AG04450 (cell line): Measurements from ENCODE around the gene FPGS. TPM values are rescaled to one million over a fixed set of nuclear protein-coding genes. Genes with fewer than 3 reads are reported as not detected.

Experiments used
- CTCF ChIA-PET: fragments of 300-600, 350-600 bp; formaldehyde crosslinking; extraction: SDS; loops from one replicate; lab custom pipeline; 2022; ENCODE audit warnings: antibody characterized with exemption, inconsistent platforms; lab: Charles Lee
- POLR2A ChIA-PET: fragments of 350-600 bp; formaldehyde crosslinking; extraction: SDS; loops from one replicate; lab custom pipeline; 2021; ENCODE audit warnings: antibody characterized with exemption, inconsistent platforms; lab: Yijun Ruan, JAX
- DNase-seq: peaks from one replicate; pipeline ENCODE4 v3.0.0-alpha.2; 2011; ENCODE audit warnings: low read depth, low spot score
- H3K27ac ChIP-seq: one replicate; pipeline ENCODE4 v1.5.1; 2012; ENCODE audit warnings: low read depth, low read length, control low read depth
- H3K27me3 ChIP-seq: one replicate; pipeline ENCODE4 v1.6.0; 2012; ENCODE audit warnings: low read length; ENCODE audit not compliant: control insufficient read depth, insufficient read depth
- H3K4me3 ChIP-seq: 2 replicates; pipeline ENCODE4 v1.5.1; 2011; ENCODE audit warnings: mild to moderate bottlenecking, low read depth, low read length, control low read depth
- H3K9me3 ChIP-seq: 2 replicates; pipeline ENCODE4 v1.5.1; 2012; ENCODE audit warnings: low read length; ENCODE audit not compliant: control insufficient read depth, insufficient read depth
- polyA plus RNA-seq: library from polyadenylated mRNA; depleted of rRNA; stranded (reverse); fragments of >200 nt; gene quantifications from 2 replicates; pipeline ENCODE4 v1.2.3, GENCODE V29; 2011
- TF ChIP-seq, protein P1 (sequence below): IDR thresholded peaks from 2 replicates; pipeline ENCODE4 v1.5.1; 2011; ENCODE audit warnings: low read depth, low read length, control low read depth, inconsistent platforms

Gene FPGS
- polyA plus RNA-seq, 1 experiment = 24.8 TPM

DNA sequence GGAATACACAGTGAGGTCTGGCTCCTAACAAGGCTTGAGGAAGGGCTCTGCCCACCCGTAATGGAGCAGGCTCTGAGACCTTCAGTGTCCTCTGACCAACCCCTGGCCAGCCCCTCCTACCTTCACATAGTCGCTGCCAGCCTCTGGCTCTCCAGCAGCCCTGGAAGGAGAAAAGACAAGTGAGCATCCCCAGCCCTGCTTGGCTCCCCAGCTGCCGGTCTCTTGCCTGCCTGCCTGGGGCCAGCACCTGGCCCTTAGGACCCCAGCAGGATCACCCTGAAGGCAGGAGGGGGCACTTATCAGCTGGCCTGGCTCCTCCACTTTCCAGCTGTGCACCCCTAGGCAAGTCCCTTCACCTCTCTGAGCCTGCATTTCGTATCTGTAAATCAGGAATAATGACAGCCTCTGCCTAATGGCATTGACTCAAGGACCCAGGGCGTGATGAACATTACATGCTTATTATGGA, 41.2 kb upstream of the FPGS start:
- no peak for DNase-seq
- no peak overlapping the region for H3K4me3 ChIP-seq
- peaks cover 27% of the 10 kb centered on the region for H3K27me3 ChIP-seq
- CTCF ChIA-PET = interaction anchor here (1.2 kb wide), 1 partner anchor 27 kb away, joined by 5 read pairs; the partner anchor contains the start of gene TOR2A
- TF ChIP-seq, protein P1, sequence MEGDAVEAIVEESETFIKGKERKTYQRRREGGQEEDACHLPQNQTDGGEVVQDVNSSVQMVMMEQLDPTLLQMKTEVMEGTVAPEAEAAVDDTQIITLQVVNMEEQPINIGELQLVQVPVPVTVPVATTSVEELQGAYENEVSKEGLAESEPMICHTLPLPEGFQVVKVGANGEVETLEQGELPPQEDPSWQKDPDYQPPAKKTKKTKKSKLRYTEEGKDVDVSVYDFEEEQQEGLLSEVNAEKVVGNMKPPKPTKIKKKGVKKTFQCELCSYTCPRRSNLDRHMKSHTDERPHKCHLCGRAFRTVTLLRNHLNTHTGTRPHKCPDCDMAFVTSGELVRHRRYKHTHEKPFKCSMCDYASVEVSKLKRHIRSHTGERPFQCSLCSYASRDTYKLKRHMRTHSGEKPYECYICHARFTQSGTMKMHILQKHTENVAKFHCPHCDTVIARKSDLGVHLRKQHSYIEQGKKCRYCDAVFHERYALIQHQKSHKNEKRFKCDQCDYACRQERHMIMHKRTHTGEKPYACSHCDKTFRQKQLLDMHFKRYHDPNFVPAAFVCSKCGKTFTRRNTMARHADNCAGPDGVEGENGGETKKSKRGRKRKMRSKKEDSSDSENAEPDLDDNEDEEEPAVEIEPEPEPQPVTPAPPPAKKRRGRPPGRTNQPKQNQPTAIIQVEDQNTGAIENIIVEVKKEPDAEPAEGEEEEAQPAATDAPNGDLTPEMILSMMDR = no peak
- POLR2A ChIA-PET = no interaction called here
- no peak overlapping the region for H3K27ac ChIP-seq
- H3K9me3 ChIP-seq = no peaks in the 10 kb centered on the region

DNA sequence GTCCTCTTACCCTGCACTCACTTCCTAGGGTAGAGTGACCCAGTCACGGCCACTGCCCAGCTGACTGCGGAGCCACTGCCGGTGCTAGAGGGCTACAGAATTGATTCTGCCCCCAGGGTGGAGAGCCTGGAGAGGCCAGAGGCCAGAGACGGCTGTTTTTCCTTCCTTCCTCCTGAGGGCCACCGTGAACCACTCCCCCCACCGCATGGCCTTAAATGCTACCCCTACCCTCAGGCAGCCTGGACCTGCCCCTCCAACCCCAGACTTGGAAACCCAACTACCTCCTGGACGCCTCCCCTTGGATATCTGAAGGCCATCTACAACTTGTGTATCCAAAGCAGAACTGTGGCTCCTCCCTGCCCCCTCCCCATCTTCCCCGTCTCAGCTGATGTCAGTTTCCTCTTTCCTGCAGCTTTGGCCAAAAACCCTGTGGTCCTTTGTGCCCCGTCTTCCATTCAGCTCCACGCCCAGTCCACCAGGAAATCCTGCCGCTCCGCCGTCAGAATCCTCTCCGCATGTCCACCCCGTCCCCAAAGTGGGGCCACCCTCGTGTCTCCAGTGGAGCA, 40.5 kb upstream of the FPGS start:
- H3K27me3 ChIP-seq = peaks cover 24% of the 10 kb centered on the region
- ChIA-PET CTCF (interaction anchor here (1.2 kb wide), 1 partner anchor 27 kb away, joined by 5 read pairs; the partner anchor contains the start of gene TOR2A), POLR2A (no interaction called here)
- H3K9me3 ChIP-seq = no peaks in the 10 kb centered on the region
- TF ChIP-seq, protein P1 = no peak
- no peak overlapping the region for H3K27ac ChIP-seq
- H3K4me3 ChIP-seq = no peak overlapping the region
- DNase-seq = no peak

DNA sequence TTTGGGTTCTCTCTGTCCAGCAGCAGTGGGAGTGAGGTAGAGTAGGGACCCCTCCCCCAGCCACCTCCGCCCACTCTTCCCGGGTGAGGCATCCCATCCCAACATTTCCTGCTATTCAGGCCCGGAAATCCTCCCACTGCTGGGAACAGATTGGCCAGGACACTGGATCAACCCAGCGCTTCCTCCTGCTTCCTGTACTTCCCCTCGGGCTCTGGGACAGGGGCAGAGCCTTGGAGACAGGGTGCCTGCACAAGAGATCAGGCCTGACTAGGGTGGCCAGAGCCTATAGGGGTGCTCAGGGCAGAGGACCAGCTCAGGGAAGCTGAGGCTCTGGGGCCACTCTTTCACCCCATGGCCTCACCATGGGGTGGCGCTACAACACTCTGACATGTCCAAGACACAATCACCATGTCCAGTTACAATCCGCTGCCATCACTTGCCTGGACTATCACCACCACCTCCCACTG, 38.7 kb upstream of the FPGS start:
- no peak for DNase-seq
- Histone ChIP-seq H3K27ac (no peak overlapping the region), H3K9me3 (no peaks in the 10 kb centered on the region), H3K27me3 (peaks cover 24% of the 10 kb centered on the region), H3K4me3 (no peak overlapping the region)
- POLR2A ChIA-PET = no interaction called here
- CTCF ChIA-PET = interaction anchor here (1.0 to 1.2 kb wide), 3 partner anchors 21 to 106 kb away, joined by 4 read pairs; partner anchors contain the start of gene TOR2A
- TF ChIP-seq, protein P1 = no peak; the same call in 1 of the 2 replicates

DNA sequence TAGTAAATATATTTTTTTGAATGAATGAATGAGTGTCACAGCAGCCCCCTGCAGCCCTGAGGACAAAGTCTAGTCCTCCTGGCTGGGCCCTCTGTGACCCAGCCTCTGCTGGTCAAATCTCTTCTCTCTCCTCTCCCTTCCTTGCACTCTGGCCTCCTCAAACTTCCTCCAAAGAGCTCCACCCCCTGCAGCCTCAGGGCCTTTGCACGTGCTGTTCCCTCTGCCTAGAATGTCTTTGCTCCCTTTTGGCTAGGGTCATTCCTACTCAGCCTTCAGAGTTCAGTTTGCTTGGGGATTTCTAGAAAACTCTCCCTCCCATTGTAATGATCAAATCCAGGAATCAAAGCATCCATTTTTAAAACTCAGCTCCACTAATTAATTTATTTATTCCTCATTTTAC, 37.3 kb upstream of the FPGS start:
- Histone ChIP-seq H3K27ac (no peak overlapping the region), H3K9me3 (no peaks in the 10 kb centered on the region), H3K4me3 (no peak overlapping the region), H3K27me3 (peaks cover 24% of the 10 kb centered on the region)
- CTCF ChIA-PET = interaction anchor here (1.6 to 1.7 kb wide), 2 partner anchors 19 to 31 kb away, joined by 5 to 10 read pairs; partner anchors contain the start of gene TOR2A
- TF ChIP-seq, protein P1 = no peak
- DNase-seq = no peak
- POLR2A ChIA-PET = no interaction called here

DNA sequence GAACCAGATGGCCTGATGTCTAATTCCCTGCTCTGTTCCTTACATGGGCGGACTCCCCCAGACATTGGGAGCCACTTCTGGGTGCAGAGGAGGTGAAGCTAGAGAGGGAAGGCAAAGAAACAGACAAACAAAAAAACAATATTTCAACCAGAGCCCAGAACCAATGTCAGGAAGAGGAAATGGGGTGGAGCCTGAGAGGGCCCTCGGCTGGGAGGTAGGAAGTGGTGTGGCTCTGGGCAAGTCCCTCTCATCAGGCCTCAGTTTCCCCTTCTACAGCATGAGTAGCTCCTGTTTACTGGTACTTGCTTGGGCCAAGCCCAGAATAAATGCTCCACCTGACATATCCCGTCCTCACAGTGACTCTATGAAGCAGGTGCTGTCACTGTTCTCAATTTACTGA, 35.3 kb upstream of the FPGS start:
- Histone ChIP-seq H3K4me3 (no peak overlapping the region), H3K27ac (no peak overlapping the region), H3K9me3 (no peaks in the 10 kb centered on the region), H3K27me3 (peaks cover 11% of the 10 kb centered on the region)
- TF ChIP-seq, protein P1 = no peak
- DNase-seq = no peak
- ChIA-PET POLR2A (no interaction called here), CTCF (interaction anchor here (1.5 to 5.3 kb wide), 3 partner anchors 32 to 177 kb away, joined by 5 to 24 read pairs (median 12); partner anchors contain the start of gene TOR2A)
